ENCODE results near the gene SIN3A.

Gene SIN3A

GRCh38 chr15:75328493-75329314 lies 122.8 kb downstream of the SIN3A start:
- Histone ChIP-seq H4K8ac (ENCODE audit: low read length) (no peak overlapping the region), H3K9ac (ENCODE audit: low read length) (no peak overlapping the region), H4K91ac (ENCODE audit: low read length) (no peak overlapping the region), H2BK120ac (ENCODE audit: low read depth, low read length) (no peak overlapping the region), H3K18ac (ENCODE audit: low read depth in 1 of 2, low read length in 2 of 2) (no peak overlapping the region), H3K27ac (ENCODE audit: low read length, poor library complexity, severe bottlenecking) (no peak overlapping the region), H3K4me1 (ENCODE audit: control insufficient read depth, insufficient read depth, low read depth, low read length) (no peaks in the 10 kb centered on the region), H3K27me3 (ENCODE audit: control insufficient read depth in 1 of 2, insufficient read depth in 1 of 2, low read length in 2 of 2) (peaks cover 0 to 8% of the 10 kb centered on the region in 2 experiments), H2AFZ (ENCODE audit: low read depth, low read length) (no peak overlapping the region), H3K4ac (ENCODE audit: low read depth in 1 of 2, low read length in 2 of 2) (no peak overlapping the region), H3K14ac (ENCODE audit: low read length in 2 of 2) (no peak overlapping the region), H2BK15ac (ENCODE audit: low read depth, poor library complexity, severe bottlenecking) (no peak overlapping the region), H3K4me3 (ENCODE audit: insufficient read depth in 1 of 2, low read depth in 1 of 2, low read length in 2 of 2) (no peak overlapping the region), H2BK12ac (ENCODE audit: low read length in 2 of 2) (no peak overlapping the region), H3K23ac (ENCODE audit: low read length in 2 of 2) (no peak overlapping the region), H2BK5ac (ENCODE audit: low read depth, low read length, poor library complexity, severe bottlenecking) (no peak overlapping the region), H3K79me1 (replicated peaks; ENCODE audit: low read length, poor library complexity, severe bottlenecking) (no peaks in the 10 kb centered on the region), H3K9me3 (ENCODE audit: control insufficient read depth, low read length) (no peaks in the 10 kb centered on the region), H2AK5ac (ENCODE audit: low read length, severe bottlenecking) (no peak overlapping the region), H3K36me3 (ENCODE audit: control insufficient read depth in 1 of 2, insufficient read depth in 2 of 2, low read depth in 1 of 2, low read length in 2 of 2) (no peaks in the 10 kb centered on the region), H3K4me2 (ENCODE audit: low read length, poor library complexity, severe bottlenecking) (no peak overlapping the region)
- DNase-seq, result no peak
- 77% methylated on average over 10 of the region's 10 CpGs for WGBS

- no peak for DNase-seq
- no peak overlapping the region for H2BK12ac ChIP-seq (ENCODE audit: low read length in 2 of 2)
- H3K27me3 ChIP-seq (ENCODE audit: control insufficient read depth in 1 of 2, insufficient read depth in 1 of 2, low read length in 2 of 2), result peaks cover 0 to 12% of the 10 kb centered on the region in 2 experiments
- no peak overlapping the region for H3K14ac ChIP-seq (ENCODE audit: low read length in 2 of 2)
- H3K23ac ChIP-seq (ENCODE audit: low read length in 2 of 2), result no peak overlapping the region
- no peak overlapping the region for H3K4me3 ChIP-seq (ENCODE audit: insufficient read depth in 1 of 2, low read depth in 1 of 2, low read length in 2 of 2)
- H2AFZ ChIP-seq (ENCODE audit: low read depth, low read length), result no peak overlapping the region
- H2AK5ac ChIP-seq (ENCODE audit: low read length, severe bottlenecking), result no peak overlapping the region
- no peak overlapping the region for H4K8ac ChIP-seq (ENCODE audit: low read length)
- 78% methylated on average over 3 of the region's 3 CpGs for WGBS
- no peak overlapping the region for H3K4ac ChIP-seq (ENCODE audit: low read depth in 1 of 2, low read length in 2 of 2)
- H2BK5ac ChIP-seq (ENCODE audit: low read depth, low read length, poor library complexity, severe bottlenecking), result no peak overlapping the region
- H3K18ac ChIP-seq (ENCODE audit: low read depth in 1 of 2, low read length in 2 of 2), result no peak overlapping the region
- no peak overlapping the region for H3K27ac ChIP-seq (ENCODE audit: low read length, poor library complexity, severe bottlenecking)
- no peaks in the 10 kb centered on the region for H3K79me1 ChIP-seq (replicated peaks; ENCODE audit: low read length, poor library complexity, severe bottlenecking)
- H3K4me1 ChIP-seq (ENCODE audit: control insufficient read depth, insufficient read depth, low read depth, low read length), result no peaks in the 10 kb centered on the region
- H2BK120ac ChIP-seq (ENCODE audit: low read depth, low read length), result no peak overlapping the region
- no peak overlapping the region for H3K4me2 ChIP-seq (ENCODE audit: low read length, poor library complexity, severe bottlenecking)
- no peaks in the 10 kb centered on the region for H3K36me3 ChIP-seq (ENCODE audit: control insufficient read depth in 1 of 2, insufficient read depth in 2 of 2, low read depth in 1 of 2, low read length in 2 of 2)
- H3K9me3 ChIP-seq (ENCODE audit: control insufficient read depth, low read length), result no peaks in the 10 kb centered on the region
- H3K9ac ChIP-seq (ENCODE audit: low read length), result no peak overlapping the region
- no peak overlapping the region for H4K91ac ChIP-seq (ENCODE audit: low read length)
- no peak overlapping the region for H2BK15ac ChIP-seq (ENCODE audit: low read depth, poor library complexity, severe bottlenecking)
Observed at GRCh38 chr15:75327491-75327890, 124.0 kb downstream of the SIN3A start.

- no peak overlapping the region for H3K14ac ChIP-seq (ENCODE audit: low read length in 2 of 2)
Observed at GRCh38 chr15:75327005-75327404, 124.5 kb downstream of the SIN3A start.

GRCh38 chr15:75325922-75326321 lies 125.6 kb downstream of the SIN3A start:
- Histone ChIP-seq H3K23ac (ENCODE audit: low read length in 2 of 2) (no peak overlapping the region), H3K4me1 (ENCODE audit: control insufficient read depth, insufficient read depth, low read depth, low read length) (no peaks in the 10 kb centered on the region), H2BK15ac (ENCODE audit: low read depth, poor library complexity, severe bottlenecking) (no peak overlapping the region), H3K27ac (ENCODE audit: low read length, poor library complexity, severe bottlenecking) (no peak overlapping the region), H2BK12ac (ENCODE audit: low read length in 2 of 2) (no peak overlapping the region), H3K79me1 (replicated peaks; ENCODE audit: low read length, poor library complexity, severe bottlenecking) (no peaks in the 10 kb centered on the region), H3K18ac (ENCODE audit: low read depth in 1 of 2, low read length in 2 of 2) (no peak overlapping the region), H2AK5ac (ENCODE audit: low read length, severe bottlenecking) (no peak overlapping the region), H3K27me3 (ENCODE audit: control insufficient read depth in 1 of 2, insufficient read depth in 1 of 2, low read length in 2 of 2) (peaks cover 0 to 17% of the 10 kb centered on the region in 2 experiments), H2AFZ (ENCODE audit: low read depth, low read length) (no peak overlapping the region), H3K14ac (ENCODE audit: low read length in 2 of 2) (no peak overlapping the region), H3K9me3 (ENCODE audit: control insufficient read depth, low read length) (no peaks in the 10 kb centered on the region), H3K4ac (ENCODE audit: low read depth in 1 of 2, low read length in 2 of 2) (no peak overlapping the region), H4K8ac (ENCODE audit: low read length) (no peak overlapping the region), H3K4me3 (ENCODE audit: insufficient read depth in 1 of 2, low read depth in 1 of 2, low read length in 2 of 2) (no peak overlapping the region), H4K91ac (ENCODE audit: low read length) (no peak overlapping the region), H3K4me2 (ENCODE audit: low read length, poor library complexity, severe bottlenecking) (no peak overlapping the region), H3K9ac (ENCODE audit: low read length) (no peak overlapping the region), H2BK5ac (ENCODE audit: low read depth, low read length, poor library complexity, severe bottlenecking) (no peak overlapping the region), H2BK120ac (ENCODE audit: low read depth, low read length) (no peak overlapping the region), H3K36me3 (ENCODE audit: control insufficient read depth in 1 of 2, insufficient read depth in 2 of 2, low read depth in 1 of 2, low read length in 2 of 2) (no peaks in the 10 kb centered on the region)
- 79% methylated on average over 4 of the region's 4 CpGs for WGBS
- no peak for DNase-seq

More at GRCh38 chr15:75327005-75327404, 124.5 kb downstream of the SIN3A start:
- H3K18ac ChIP-seq (ENCODE audit: low read depth in 1 of 2, low read length in 2 of 2), result no peak overlapping the region
- no peak overlapping the region for H3K4me3 ChIP-seq (ENCODE audit: insufficient read depth in 1 of 2, low read depth in 1 of 2, low read length in 2 of 2)
- no peaks in the 10 kb centered on the region for H3K4me1 ChIP-seq (ENCODE audit: control insufficient read depth, insufficient read depth, low read depth, low read length)
- no peaks in the 10 kb centered on the region for H3K9me3 ChIP-seq (ENCODE audit: control insufficient read depth, low read length)
- H3K36me3 ChIP-seq (ENCODE audit: control insufficient read depth in 1 of 2, insufficient read depth in 2 of 2, low read depth in 1 of 2, low read length in 2 of 2), result no peaks in the 10 kb centered on the region
- H2BK12ac ChIP-seq (ENCODE audit: low read length in 2 of 2), result no peak overlapping the region
- no peak overlapping the region for H2BK5ac ChIP-seq (ENCODE audit: low read depth, low read length, poor library complexity, severe bottlenecking)
- peaks cover 0 to 12% of the 10 kb centered on the region in 2 experiments for H3K27me3 ChIP-seq (ENCODE audit: control insufficient read depth in 1 of 2, insufficient read depth in 1 of 2, low read length in 2 of 2)
- no peak for DNase-seq
- H3K79me1 ChIP-seq (replicated peaks; ENCODE audit: low read length, poor library complexity, severe bottlenecking), result no peaks in the 10 kb centered on the region
- no peak overlapping the region for H2BK120ac ChIP-seq (ENCODE audit: low read depth, low read length)
- no peak overlapping the region for H3K9ac ChIP-seq (ENCODE audit: low read length)
- no peak overlapping the region for H3K4ac ChIP-seq (ENCODE audit: low read depth in 1 of 2, low read length in 2 of 2)
- H2BK15ac ChIP-seq (ENCODE audit: low read depth, poor library complexity, severe bottlenecking), result no peak overlapping the region
- whole genome bisulfite sequencing, result 82% methylated on average over 4 of the region's 4 CpGs
- no peak overlapping the region for H3K23ac ChIP-seq (ENCODE audit: low read length in 2 of 2)
- no peak overlapping the region for H3K4me2 ChIP-seq (ENCODE audit: low read length, poor library complexity, severe bottlenecking)
- H3K27ac ChIP-seq (ENCODE audit: low read length, poor library complexity, severe bottlenecking), result no peak overlapping the region
- no peak overlapping the region for H2AFZ ChIP-seq (ENCODE audit: low read depth, low read length)
- no peak overlapping the region for H4K91ac ChIP-seq (ENCODE audit: low read length)
- no peak overlapping the region for H2AK5ac ChIP-seq (ENCODE audit: low read length, severe bottlenecking)
- no peak overlapping the region for H4K8ac ChIP-seq (ENCODE audit: low read length)
